Stimulated activated CD8-positive, alpha-beta memory T cell treated with anti-CD3 and anti-CD28 coated beads, Interleukin-4, amount 100 ng/mL, for 1 hour (primary cell): ENCODE data around the gene WNT7B.

ENCODE experiments used
- DNase-seq, 2 donors: peaks; one replicate each; pipeline ENCODE4 v3.0.0-alpha.2; 2020; ENCODE audit warnings: low read depth in 2 of 2, low spot score in 1 of 2

The WNT7B gene

DNA sequence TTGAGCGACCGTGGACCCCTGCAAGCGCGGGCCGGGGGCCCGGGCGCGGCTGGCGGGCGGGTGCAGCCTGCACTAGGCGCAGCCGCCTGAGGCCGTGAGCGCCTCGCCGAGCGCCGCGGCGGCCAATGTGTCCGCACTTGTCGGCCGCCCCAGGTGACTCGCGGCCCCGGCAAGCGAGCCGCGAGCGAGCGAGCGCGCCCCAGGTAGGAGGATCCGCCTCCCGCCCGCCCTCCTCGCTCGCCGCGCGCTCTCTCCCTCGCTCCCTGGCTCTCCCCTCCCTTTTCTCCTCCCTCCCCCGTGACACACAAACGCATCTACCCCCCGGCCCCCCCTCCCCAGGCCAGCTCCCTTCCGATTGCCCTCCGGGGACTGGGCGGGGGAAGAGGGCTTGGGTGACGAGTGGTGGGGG is at the start of gene WNT7B:
Gene WNT7B (minus strand): TSS at position 160 of the 409 bp plus-strand sequence. CDS start 408 bp downstream, outside the sequence.
- no peak for DNase-seq

DNA sequence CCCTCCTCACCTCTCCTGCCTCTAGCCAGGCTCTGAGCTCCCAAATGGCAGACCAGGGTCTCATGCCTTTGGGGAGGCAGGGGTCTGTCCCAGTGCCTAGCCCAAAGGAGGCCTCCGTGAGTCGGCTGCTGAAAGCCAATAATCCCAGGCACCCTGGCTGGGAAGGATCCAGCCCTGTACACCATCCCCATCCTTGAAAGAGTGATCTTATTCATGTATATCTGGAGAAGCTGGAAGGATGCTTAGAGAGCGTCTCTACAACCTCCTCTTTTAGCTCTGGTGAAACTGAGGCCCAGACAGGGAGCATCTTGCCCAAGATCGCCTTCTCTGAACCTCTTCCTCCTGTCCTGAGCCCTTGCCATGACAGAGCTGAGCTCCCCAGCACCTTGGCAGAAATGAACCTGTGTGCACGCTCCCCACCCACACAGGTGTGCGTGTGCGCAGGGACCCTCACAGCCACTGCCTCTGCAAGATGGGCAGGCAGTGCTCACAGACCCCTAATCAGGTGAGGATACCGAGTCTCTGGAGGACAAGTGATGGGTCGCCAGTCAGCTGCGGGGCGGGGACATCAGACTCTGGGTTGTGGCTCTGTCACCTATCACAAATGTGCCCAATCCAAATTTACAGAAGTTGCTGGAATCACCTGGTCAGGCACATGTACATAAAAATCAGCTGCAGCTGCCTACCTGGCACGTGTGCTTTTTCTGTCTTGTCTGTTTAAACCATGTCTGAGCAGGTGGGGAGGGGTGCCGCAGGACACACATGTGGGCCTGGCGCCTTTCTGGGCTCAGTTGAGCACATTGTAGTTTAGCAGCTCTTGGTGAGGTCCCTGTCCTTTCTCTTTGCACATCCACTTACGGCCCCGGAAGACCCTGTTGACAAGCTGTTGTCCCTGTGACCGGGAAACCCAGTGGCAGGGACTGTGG is 49.3 kb upstream of the WNT7B start:
- no peak for DNase-seq

DNA sequence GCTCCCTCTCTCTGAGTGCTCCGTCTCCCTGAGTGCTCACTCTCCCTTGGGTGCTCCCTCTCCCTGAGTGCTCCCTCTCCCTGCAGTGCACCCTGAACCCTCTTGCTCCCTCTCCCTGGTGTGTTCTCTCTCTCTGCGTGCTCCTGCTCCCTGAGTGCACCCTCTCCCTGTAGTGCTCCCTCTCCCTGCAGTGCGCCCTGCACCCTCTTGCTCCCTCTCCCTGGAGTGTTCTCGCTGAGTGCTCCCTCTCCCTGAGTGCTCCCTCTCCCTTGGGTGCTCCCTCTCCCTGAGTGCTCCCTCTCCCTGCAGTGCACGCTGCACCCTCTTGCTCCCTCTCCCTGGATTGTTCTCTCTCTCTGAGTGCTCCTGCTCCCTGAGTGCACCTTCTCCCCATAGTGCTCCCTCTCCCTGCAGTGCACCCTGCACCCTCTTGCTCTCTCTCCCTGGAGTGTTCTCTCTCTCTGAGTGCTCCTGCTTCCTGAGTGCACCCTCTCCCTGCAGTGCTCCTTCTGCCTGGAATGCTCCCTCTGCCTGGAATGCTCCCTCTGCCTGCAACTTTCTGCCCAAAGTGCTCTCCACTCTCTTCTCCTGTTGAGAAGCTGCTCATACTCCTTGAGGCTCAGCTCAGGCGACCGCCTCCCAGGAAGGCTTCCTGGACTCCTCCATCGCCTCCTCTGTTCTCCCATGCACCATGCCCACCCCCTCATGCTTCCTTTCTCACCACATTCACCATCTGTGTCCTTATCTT is 48.4 kb upstream of the WNT7B start:
- no peak for DNase-seq

DNA sequence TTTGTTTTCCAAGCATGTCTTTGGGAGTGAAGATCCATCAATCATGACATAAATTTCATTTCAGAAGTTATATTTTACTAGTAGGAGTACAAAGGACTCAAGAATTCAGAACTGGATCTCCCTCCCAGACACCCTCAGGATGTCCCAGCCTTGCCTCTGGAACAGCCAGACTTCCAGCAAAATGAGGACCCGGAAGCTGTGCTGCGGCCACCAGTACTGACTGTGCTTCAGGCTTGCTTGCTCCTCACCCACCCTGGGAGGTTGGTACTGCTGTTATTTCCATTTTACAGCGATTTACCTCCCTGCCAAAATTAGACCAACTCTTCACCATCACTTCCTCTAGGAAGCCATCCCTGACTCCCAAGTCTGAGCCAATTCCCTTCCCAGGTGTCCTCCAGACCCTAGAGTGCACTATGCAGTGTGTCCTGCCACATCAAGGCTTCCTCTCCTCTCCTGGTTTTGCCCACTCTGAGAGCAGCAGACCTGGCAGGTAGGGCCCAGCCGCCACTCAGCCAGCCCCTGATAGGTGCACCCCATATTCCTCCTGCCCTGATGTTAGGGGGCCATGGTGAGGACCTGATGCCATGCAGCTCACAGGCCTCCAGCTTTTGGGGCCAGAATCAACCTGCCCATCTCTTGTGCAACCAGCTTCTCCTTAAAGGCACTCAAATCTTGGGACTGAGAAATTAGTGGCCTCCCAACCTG is 47.3 kb upstream of the WNT7B start:
- DNase-seq = no peak

DNA sequence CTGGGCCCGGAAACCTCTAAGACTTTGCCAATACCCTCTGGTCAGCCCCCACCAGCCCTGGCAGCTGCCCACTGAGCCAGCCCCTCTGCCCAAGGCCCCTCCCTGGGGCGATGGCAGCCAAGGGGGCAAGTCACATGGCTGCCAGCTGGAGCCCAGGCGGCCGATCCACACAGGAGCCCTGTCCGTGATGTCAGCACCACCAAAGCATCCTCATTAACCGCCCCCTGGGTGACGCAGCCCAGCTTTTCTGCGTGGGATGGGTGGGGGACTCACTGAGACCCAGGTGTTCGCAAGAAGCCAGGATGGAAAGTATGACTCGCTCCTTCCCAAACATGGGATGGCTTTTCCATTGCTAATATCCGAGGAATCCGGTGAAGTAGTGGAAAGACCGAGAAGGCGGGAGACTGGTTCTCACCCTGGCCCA is 46.6 kb upstream of the WNT7B start:
- no peak for DNase-seq

DNA sequence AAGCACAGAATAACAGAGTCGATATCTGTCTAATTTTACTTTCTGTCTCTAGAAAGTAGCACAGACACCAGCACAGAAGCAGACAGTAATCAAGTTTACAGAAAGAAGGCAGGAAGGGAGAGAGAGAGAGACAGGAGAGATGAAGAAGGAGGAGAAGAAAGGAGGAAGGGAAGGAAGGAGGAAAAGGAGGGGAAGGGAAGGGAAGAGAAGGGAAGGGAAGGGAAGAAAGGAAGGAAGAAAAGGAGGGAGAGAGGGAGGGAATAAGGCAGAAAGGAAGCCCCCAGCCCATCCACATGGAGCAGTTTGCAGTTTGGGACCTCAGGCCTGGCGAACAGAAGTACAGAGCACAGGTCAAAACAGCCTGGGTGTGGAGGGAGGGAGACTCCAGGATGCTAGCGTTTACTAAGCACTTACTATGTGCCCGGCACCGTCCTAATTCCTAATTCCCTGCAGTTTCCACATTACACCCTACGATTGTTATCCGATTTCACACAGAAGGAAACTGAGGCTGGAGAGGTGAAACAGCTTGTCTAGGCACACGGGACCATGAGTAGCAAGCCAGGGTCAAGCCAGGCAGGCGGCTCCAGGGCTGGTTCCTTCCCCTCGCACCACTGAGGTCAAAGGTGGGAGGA is 46.0 kb upstream of the WNT7B start:
- DNase-seq = no peak

DNA sequence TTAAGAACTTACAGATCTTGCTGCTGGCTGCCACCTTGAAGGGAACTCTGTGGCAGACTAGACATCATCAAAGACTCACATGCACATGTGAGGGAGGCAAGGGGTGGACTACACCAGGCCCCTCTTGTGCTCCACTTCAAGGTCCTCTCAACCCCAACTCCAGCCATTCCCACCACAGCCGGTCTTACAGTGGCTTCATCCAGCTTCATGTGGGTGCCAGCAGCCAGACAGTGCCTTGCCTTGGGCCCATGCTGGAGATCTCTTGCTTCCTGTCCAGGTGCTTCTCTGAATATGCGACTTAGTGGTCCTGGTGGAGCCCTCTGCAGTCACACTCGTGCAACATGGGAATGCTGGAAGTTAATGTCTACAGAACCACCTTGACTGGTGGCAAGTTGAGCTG is 44.6 kb upstream of the WNT7B start:
- no peak for DNase-seq

DNA sequence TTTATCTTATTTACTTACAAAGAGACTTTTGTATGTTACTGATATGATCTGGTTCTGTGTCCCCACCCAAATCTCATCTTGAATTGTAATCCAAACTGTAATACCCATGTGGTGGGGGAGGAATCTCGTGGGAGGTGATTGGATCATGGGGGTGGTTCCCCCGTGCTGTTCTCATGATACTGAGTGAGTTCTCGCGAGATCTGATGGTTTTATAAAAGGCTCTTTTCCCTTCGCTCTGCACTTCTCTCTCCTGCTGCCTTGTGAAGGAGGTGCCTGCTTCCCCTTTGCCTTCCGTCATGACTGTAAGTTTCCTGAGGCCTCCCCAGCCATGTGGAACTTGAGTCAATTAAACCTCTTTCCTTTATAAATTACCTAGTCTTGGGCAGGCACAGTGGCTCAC is 42.4 kb upstream of the WNT7B start:
- no peak for DNase-seq

DNA sequence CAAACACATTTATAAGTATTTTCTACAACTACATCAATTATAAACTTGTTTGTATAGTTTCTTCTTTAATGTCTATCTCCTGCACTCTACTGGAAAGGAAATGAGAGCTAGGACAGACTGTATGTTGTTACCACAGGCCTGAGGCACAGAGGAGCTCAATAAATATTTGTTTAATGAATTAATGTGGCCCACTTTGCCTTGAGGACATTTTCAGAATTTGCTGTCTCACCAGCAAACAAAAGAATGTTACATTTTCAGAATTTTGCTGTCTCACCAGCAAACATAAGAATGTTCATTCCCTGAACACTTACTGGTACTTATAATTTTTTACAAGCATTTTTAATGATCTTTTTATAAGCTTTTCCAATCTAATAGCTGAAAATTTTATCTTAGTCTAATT is 41.9 kb upstream of the WNT7B start:
- DNase-seq = no peak

DNA sequence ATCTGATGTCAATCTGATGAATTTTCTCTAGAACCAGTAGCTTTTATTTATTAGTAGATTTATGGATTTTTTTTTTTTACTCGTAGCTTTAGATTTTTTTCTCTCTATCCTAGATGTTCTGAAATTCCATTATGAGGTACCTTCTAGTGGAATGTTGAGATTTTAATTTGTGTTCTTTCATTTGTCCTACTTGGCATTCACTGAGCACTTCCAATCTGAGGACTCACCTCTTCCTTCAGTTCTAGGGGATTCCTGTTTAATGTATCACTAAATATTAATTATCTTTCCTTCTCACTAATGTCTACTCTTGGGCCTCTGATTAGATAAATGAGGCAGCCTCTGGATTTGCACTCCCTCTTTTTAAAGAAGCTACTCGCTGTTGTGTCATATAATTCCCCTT is 40.2 kb upstream of the WNT7B start:
- DNase-seq = no peak

DNA sequence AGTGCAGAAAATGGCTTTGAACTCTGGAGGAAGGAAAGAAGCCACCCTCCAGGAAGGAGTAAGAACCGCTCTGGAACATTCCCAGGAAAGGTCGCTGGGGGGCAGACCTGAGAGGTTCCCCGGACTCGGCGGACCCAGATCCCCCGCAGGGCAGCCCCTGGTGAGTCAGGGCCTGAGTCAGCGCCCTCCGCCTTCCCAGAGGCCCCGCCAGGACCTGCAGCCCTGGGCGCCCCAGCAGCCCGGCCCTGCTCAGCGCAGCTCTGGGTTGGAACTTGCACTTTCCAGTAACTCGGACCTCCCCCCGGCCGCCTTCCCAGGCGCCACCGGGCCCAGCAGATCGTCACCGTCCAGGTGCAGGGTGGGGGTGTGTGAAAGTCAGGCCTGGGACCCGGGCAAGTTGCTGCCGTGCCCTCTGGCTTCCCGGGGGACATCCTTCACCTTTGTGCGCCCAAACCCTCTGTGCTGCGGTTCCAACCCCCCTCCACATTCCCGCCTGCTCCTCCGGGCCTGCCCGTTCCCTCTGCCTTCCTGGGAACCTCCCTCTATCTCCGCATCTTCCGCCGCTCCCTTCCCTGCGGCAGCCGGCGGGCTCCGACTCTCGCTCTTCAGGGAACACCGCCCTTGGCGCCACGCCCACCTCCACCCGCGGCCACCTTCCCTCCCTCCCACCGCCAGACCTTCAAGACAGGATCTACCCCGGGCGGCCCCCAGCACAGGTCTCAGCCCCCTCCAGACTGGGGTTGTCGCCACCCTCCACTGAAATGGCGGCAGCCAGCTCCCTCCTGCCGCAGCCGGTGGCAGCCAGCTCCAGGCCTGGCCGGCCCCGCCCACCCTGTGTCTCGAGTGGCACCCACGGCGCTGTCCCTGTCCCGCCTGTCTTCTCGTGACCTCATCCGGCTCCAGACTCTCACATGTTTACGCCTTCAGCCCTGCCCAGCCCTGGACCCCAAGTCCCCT is 36.8 kb upstream of the WNT7B start:
- DNase-seq = peak; percentile 83 to 85

DNA sequence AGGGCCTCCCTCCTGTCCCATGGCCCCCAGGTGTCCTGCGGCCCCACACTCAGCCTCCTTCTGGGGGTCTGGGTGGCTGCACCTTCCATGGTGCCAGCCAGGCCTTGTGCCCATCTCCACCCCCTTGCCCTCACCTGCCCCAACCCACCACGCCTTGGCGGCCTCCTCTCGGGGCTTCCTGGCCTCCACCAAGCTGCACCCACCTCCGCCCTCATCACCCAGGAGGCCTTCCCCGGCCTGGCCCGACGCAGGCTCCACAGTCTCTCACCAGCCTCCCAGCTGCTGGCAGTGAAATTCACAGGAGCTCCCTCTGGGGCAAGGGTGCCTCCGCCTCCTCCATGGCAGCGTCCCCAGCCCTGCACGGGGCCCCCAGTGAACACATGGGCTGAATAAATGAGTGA is 35.9 kb upstream of the WNT7B start:
- DNase-seq = no peak

DNA sequence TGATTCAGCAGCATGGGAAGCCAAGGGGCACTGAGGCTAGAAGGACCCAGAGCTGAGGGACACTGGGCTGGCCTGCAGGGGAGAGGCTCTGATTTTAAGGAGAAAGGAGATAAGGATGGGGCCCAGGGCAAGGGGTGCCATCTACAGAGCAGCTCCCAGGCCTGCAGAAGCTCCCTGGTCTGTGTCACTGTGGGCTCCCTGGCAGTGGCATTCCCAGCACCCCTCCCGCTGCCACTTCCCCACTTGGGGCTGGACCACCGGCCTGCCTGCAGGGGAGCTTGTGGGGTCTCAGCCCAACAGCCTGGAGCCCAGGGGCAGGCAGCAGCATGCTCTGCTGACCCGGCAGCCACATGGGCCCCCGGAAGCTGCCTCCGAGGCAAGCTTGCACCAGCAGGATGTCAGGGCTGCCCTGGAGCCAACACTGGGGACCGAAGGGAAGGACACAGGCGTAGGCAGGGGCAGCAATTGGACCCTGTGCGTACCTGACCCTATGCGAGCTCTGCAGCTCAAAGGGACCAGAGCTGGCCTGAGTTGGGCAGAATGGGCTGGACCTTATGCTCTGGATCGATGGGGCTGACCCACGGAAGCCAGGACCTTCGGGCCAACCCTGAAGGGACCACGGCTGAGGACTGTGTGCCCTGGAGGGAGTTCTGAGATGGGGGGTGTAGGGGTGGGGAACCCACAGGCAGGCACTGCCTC is 35.4 kb upstream of the WNT7B start:
- no peak for DNase-seq

DNA sequence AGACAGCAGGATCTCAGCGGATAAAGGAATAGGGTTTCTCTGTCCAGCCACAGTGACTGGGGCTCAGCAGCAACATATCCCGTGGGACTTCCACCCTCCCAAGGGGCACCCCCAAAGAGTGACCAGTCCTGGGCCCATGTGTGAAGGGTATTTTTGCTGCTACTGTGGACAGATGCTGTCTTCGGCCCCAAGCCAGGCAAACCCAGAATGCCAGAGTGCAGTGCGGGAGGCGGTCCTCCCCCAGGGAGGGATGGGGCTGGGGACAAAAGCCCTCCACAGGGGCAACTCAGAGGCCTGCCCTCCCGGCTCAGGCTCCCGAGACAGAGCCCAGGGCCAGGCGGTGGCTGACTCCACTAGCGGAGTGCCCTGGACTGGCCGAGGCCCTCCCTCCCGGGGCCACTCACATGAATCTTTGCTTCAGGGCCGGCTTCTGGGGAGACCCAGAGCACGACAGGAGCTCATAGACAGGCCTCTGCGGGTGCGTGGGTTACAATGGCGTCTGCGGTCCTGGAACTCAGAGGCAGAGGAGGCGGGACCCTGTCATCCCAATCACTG is 34.7 kb upstream of the WNT7B start:
- DNase-seq = no peak

DNA sequence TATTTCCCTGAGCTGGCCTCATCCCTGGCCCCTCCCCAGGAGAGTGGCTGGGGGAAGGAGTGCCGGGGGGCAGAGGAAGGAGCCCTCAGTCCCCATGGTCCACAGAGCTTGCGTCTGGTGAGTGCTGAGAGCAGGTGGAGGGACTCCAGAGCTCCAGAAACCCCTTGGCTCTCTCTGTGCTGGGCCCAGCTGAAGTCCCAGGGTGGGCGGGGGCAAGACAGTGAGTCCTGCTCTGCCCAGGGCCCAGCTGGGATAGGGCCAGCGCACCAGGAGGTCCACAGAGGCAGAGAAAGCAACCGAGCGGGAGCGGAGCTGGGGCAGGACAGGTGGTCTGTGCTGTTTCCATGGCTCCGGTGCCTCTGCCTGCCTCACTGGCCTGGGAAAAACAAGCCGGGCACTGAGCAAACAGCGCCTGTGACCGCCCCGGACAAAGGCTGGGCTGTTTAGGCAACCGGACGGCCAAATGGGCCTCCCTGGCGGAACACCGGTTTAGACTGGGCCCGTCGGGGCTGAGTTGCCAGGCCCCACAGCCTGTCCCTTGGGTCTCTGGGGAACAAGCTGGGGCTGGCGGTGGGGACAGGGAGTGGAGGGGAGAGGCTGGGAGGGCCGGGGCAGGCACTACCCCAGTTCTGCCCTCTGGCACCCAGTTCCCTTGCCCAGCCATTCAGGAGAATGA is 34.1 kb upstream of the WNT7B start:
- no peak for DNase-seq

DNA sequence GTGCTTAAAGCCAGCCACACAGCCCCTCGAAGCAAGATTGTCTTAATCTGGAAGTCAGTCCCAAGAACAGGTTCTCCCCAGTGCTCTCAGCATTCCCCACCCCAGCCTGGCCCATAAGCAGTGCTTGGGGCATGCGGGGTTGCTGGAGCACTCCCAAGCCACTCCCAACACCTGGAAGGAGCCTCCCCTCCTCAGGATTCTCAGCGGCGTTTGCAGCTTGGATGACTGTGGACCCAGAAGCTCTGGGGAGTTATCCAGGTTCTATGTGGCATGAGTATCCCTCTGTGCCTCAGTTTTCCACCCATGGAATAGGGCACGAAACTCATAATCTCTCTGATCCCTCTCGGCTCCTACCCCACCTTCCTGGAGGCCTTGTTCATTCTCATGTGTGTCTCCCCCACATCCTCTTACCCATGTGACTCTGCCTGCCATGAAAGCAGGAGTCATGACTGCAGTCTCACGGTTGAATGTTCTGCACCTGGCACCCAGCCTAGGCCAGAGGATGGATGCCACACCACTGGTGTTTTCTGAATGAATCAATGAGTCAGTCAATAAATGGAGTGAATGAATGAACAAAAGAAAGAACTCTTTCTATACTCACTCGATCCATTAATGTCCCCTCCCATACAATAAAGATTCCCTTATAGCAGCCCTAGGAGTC is 33.4 kb upstream of the WNT7B start:
- no peak for DNase-seq

DNA sequence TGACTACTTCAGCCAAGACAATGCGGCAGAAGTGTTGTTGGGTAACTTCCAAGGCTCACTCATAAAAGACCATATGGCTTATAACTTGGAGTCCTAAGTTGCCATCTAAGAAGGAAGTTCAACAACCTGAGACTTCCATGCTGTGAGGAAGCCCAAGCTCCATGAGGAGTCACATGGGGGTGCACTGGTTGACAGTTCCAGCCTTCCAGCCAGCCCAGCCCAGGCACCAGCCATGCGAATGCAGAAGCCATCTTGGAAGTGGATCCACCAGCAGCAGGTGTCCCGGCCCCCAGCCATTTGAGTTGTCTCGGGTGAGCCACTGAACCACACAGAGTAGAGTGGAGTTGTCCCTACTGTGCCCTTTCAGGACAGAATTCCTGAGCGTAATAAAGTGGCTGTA is 32.8 kb upstream of the WNT7B start:
- DNase-seq = no peak
